Mammary epithelial cell (primary cell): ENCODE results near the gene CLCNKB.

ENCODE experiments used
- CTCF ChIP-seq, 2 donors: IDR thresholded peaks in 1 of 2; conservative IDR thresholded peaks in 1 of 2; 2 replicates each; pipeline ENCODE4 v1.5.1; 2011 to 2012; ENCODE audit warnings: inconsistent platforms in 2 of 2, low read length in 2 of 2, mild to moderate bottlenecking in 2 of 2, control low read depth in 1 of 2, low read depth in 1 of 2; ENCODE audit not compliant: insufficient read depth in 1 of 2; ENCODE audit errors: extremely low read depth in 1 of 2
- EZH2 ChIP-seq: IDR thresholded peaks from 2 replicates; pipeline ENCODE4 v1.6.1; 2012; ENCODE audit warnings: low read length, inconsistent platforms, borderline replicate concordance

- TF ChIP-seq CTCF (conservative IDR thresholded peaks at IDR 0.05 in 1 of 2, IDR thresholded peaks at IDR 0.05 in 1 of 2; ENCODE audit: extremely low read depth in 1 of 2, insufficient read depth in 1 of 2, low read depth in 1 of 2, low read length in 2 of 2) (no peak), EZH2 (no peak)
These were observed 34.0 kb downstream of the CLCNKB start for GRCh38 chr1:16077406-16078245.
